G401.6 (cell line): ENCODE data around the gene CCDC28B.

Experiments used
- FAIRE-seq: peaks from 2 replicates; lab custom pipeline; 2012; peaks lifted over from hg19 to GRCh38; lab: Jason Lieb, UNC

CCDC28B gene

GRCh38 chr1:32195531-32195930 lies 4.9 kb upstream of the CCDC28B start:
- FAIRE-seq, result no peak

DNA sequence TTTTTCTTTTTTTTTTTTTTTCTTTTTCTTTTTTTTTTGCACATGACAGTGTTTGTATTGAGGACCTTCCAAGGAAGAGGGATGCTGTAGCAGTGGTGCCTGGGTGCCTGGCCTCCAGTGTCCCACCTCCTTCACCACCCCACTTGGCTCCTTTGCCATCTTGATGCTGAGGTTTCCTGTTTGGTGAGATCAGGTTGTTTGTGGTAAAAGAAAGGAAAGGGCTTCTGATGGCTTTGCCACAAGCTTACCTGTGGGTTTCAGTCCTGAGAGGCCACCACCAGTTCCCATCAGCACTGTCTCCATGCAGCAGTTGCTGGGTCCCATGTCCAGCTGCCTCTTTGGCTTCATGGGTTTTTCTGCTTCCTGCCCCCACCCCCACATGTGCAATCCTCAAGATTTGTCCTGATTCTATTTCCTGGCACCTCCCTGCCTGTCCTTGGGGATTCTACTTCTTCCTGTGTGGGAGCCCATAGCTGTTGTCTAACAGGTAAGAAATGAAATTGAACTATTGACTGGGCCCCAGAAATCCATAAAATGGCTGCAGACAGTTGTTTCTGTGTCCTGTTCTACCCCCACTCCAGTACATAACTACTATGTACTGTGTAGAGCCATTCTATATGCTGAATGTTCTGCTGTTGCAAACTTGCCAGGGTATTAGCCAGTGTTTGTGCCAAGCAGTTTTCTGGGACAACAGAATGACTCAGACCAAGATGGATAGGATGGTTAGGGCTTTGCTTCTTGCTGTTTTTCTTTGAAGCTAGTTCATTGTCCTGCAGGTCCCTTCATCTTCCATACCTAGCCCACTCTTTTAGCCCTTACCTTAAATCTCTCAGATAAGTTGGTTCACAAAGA lies 4.2 kb upstream of the CCDC28B start:
- no peak for FAIRE-seq

DNA sequence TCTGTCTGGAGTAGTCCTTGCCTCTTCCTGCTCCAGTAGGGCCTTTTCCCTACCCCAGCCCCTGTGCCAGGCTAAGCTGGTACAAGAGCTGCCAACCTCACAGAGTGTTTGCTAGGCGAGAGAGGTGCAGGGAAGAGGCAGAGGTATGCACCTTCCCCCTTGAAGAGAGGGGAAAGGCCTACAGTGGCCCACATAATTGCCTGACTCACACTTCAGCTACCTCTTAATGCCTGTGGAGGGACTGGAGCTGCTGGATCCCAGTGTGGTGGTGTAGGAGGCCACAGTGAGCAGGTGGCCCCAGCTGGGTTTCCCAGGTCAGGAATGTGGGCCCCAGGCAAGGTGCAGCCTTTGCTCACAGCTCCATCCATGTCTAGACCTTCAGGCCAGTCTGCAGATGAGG lies 3.3 kb upstream of the CCDC28B start:
- no peak for FAIRE-seq

- no peak for FAIRE-seq
Measured at GRCh38 chr1:32197837-32198236, 2.6 kb upstream of the CCDC28B start.

GRCh38 chr1:32198237-32199042 lies 2.0 kb upstream of the CCDC28B start:
- no peak for FAIRE-seq

GRCh38 chr1:32199043-32199716 lies 1.2 kb upstream of the CCDC28B start:
- FAIRE-seq, result no peak

DNA sequence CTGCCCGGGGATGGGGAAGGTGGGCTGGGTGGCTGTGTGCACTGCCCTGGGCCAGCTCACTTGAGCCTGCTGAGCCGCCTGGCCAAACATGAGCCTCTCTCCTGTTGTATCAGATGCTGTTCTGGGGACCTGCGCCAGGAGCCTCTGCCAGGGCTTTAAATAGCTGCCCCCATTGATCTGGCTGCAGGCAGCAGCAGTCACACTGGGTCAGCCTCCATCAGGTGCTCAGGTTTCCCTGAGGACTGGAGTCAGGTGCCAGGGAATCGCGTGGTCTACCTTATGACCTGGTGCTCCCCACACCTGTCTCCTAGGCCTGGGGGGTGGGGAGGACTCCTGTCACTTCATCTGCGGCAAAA lies 700 bp upstream of the CCDC28B start:
- no peak for FAIRE-seq

GRCh38 chr1:32201011-32201855 lies 838 bp downstream of the CCDC28B start:
- no peak for FAIRE-seq

GRCh38 chr1:32204943-32205361 lies 4.6 kb downstream of the CCDC28B start:
- FAIRE-seq, result no peak

DNA sequence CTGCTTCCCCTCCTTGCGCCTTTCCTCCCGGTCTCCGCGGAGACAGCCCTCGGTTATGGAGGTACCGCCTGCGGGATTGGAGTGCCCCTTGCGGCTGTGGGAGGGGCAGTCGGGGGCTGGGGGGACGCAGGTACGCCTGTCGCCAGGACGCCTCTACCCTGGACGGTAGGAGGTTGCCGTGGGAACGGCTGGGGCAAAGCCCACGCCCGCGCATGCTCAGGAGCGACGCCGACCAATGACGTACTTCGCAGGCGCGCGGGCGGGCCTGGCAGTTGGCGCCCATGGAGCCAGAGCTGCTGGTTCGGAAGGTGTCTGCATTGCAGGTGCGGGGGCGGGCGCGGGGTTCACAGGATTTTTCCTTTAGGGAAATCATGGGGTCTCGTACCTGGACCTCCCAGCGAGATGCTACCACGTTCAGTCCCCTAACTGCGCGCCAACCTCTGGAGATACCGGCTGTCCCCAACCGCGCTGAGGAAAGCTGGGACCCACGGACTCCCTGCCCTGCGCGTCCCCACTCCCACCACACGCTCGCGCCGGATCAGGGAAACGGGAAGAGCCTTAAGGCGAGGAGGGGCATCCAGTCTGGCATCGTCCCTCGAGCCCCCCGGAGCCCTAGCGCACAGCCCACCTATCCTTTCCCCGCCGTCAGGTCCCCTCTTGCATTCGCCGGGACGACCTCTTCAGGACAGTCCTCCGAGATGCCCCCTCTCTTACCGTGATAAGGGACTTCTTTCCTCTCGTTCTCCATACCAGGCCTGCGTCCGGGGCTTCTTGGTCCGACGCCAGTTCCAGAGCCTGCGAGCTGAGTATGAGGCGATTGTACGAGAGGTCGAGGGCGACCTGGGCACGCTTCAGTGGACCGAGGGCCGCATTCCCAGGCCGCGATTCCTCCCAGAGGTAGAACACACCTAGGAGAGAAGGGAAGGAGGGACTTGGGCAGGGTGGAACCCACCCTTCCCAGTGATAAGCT lies 5.3 kb downstream of the CCDC28B start, which contains the start of gene IQCC:
TSS of gene IQCC (plus strand) at position 271 of the 970 bp plus-strand sequence. CDS start at position 282, 11 bp downstream.
- no peak for FAIRE-seq

DNA sequence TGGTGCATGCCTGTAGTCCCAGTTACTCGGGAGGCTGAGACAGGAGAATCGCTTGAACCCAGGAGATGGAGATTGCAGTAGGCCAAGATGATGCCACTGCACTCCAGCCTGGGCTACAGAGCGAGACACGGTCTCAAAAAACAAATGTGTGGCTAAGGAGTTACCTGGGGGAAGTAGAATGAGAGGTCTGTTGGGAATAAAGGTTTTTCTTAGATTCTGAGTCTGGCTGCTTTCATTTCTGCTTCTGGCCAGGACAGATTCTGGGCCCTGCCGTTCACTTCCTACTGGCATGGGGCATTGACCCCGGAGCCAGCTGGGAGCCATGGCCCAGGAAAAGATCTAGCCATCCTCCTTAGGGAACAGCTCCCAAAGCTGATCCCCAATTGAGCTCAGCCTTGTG lies 8.1 kb downstream of the CCDC28B start:
- no peak for FAIRE-seq

DNA sequence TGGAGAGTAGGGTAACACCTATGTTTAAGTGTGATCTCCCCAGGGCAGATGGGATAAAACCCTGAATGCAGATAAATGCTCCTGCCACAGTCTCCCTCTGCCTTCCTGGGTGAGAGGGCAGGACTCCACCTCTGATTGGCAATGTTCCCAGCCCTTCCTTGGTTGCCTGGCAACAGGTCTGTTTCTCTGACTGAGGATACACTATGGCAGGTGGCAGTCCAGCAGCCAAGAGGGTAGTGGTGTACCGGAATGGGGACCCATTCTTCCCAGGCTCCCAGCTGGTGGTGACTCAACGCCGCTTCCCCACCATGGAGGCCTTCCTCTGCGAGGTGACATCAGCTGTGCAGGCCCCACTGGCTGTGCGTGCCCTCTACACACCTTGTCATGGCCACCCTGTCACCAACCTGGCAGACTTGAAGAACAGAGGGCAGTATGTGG lies 8.5 kb downstream of the CCDC28B start, which contains the start of gene DCDC2B:
TSS of gene DCDC2B (plus strand) at position 199 of the 438 bp plus-strand sequence. CDS start at position 204, 5 bp downstream.
- no peak for FAIRE-seq

GRCh38 chr1:32215629-32216480 lies 15.5 kb downstream of the CCDC28B start:
- peak; percentile 76 for FAIRE-seq

DNA sequence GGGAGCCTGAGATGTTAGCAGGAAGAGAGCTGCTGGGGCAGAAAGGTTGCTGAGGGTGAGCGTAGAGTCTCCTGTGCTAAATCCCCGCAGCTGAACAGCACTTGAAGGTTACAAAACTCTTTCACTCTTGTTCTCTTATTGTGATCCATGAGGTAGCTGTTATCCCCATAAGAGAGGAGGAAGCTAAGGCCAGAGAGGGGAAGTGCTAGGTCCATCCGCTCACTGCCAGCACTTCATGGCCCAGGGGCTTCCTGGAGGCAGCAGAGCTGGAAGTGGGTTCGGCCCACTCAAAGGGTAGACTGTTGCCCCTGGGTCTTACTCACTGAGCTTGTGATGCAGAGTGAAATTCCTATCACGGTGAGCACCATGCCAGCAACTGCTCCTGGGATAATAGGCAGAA lies 16.2 kb downstream of the CCDC28B start:
- FAIRE-seq, result no peak

DNA sequence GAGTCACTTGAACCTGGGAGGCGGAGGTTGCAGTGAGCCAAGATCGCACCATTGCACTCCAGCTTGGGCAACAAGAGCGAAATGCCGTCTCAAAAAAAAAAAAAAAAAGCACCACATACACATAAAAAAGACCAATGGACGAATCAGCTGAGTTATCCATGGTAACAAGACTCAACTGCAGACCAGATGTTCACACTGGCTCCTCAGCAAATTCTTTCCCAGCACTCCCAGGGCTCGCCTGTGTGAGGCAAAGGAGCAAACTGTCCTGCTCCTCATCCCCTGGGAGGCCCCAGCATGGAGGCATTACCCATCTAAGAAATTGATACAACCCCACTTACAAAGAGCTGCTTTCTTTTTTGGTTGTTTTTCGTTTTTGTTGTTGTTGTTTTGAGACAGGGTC lies 18.6 kb downstream of the CCDC28B start:
- FAIRE-seq, result no peak

GRCh38 chr1:32220746-32221580 lies 20.6 kb downstream of the CCDC28B start:
- FAIRE-seq, result no peak

DNA sequence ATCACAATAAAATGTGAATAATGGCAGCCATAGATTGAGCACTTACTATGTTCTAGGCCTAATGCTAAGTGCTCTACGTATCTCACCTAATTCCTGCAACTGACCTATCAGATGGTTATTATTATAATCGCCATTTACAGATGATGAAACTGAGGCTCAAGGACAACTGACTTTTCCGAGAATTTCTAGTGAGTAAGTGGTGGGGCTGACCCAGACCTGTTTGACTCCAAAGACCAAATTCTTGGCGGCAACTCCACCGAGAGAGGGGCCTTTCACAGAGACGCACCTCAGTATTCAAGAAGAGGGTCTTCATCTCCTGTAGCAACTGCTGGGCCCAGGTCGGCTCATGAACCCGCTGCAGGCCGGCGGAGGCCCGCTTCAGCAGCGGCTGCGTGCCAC lies 21.2 kb downstream of the CCDC28B start:
- FAIRE-seq, result no peak

- peak; percentile 57 for FAIRE-seq
Measured at GRCh38 chr1:32221980-32222755, 21.8 kb downstream of the CCDC28B start, which contains the start of the genes EIF3I and TMEM234. EIF3I (plus strand) TSS chr1:32222407; CDS start chr1:32222442, 35 bp downstream. TMEM234 (minus strand) TSS chr1:32222353; CDS start chr1:32222322, 31 bp downstream.
